ENCODE data around the gene ENC1. TPM values are rescaled to one million over a fixed set of nuclear protein-coding genes. Genes with fewer than 3 reads are reported as not detected.
A peak's percentile ranks its signal among the peaks of the same experiment; 100 is the strongest.

ENC1 gene
- total RNA-seq, 1 donor from 2014 or later, result 13.8 TPM

- H3K27ac Mint-ChIP-seq (ENCODE audit: unreplicated experiment), result no peak overlapping the region
- no peaks in the 10 kb centered on the region for H3K9me3 Mint-ChIP-seq (ENCODE audit: unreplicated experiment)
- no peaks in the 10 kb centered on the region for H3K27me3 Mint-ChIP-seq (ENCODE audit: unreplicated experiment)
- peaks cover 45% of the 10 kb centered on the region for H3K4me1 Mint-ChIP-seq (ENCODE audit: unreplicated experiment)
- no peak for TF ChIP-seq CTCF (IDR thresholded peaks at IDR 0.05)
- peaks cover 17% of the 10 kb centered on the region for H3K36me3 Mint-ChIP-seq (ENCODE audit: unreplicated experiment)
- DNase-seq (ENCODE audit: extremely low spot score, unreplicated experiment), result no peak
- no peak overlapping the region for H3K4me3 Mint-ChIP-seq (ENCODE audit: unreplicated experiment)
These were observed 7.6 kb downstream of the ENC1 start for GRCh38 chr5:74632947-74633356.

GRCh38 chr5:74631081-74631953, 9.2 kb downstream of the ENC1 start:
- H3K36me3 Mint-ChIP-seq (ENCODE audit: unreplicated experiment), result peaks cover 20% of the 10 kb centered on the region
- no peak for DNase-seq (ENCODE audit: extremely low spot score, unreplicated experiment)
- no peaks in the 10 kb centered on the region for H3K9me3 Mint-ChIP-seq (ENCODE audit: unreplicated experiment)
- TF ChIP-seq CTCF (IDR thresholded peaks at IDR 0.05), result no peak
- peaks cover 39% of the 10 kb centered on the region for H3K4me1 Mint-ChIP-seq (ENCODE audit: unreplicated experiment)
- H3K27me3 Mint-ChIP-seq (ENCODE audit: unreplicated experiment), result no peaks in the 10 kb centered on the region
- H3K4me3 Mint-ChIP-seq (ENCODE audit: unreplicated experiment), result peak overlapping the region; percentile 41
- H3K27ac Mint-ChIP-seq (ENCODE audit: unreplicated experiment), result peak overlapping the region; percentile 78

- Mint-ChIP-seq H3K4me1 (ENCODE audit: unreplicated experiment) (peaks cover 41% of the 10 kb centered on the region), H3K27ac (ENCODE audit: unreplicated experiment) (peak overlapping the region; percentile 78), H3K27me3 (ENCODE audit: unreplicated experiment) (no peaks in the 10 kb centered on the region), H3K36me3 (ENCODE audit: unreplicated experiment) (peaks cover 15% of the 10 kb centered on the region), H3K4me3 (ENCODE audit: unreplicated experiment) (no peak overlapping the region), H3K9me3 (ENCODE audit: unreplicated experiment) (no peaks in the 10 kb centered on the region)
- TF ChIP-seq CTCF (IDR thresholded peaks at IDR 0.05), result no peak
- no peak for DNase-seq (ENCODE audit: extremely low spot score, unreplicated experiment)
These were observed 10.0 kb downstream of the ENC1 start for GRCh38 chr5:74630453-74631066.

- Mint-ChIP-seq H3K4me1 (ENCODE audit: unreplicated experiment) (peaks cover 37% of the 10 kb centered on the region), H3K36me3 (ENCODE audit: unreplicated experiment) (peaks cover 9% of the 10 kb centered on the region), H3K27me3 (ENCODE audit: unreplicated experiment) (no peaks in the 10 kb centered on the region), H3K27ac (ENCODE audit: unreplicated experiment) (no peak overlapping the region), H3K4me3 (ENCODE audit: unreplicated experiment) (no peak overlapping the region), H3K9me3 (ENCODE audit: unreplicated experiment) (no peaks in the 10 kb centered on the region)
- no peak for TF ChIP-seq CTCF (IDR thresholded peaks at IDR 0.05)
- DNase-seq (ENCODE audit: extremely low spot score, unreplicated experiment), result no peak
These were observed 11.2 kb downstream of the ENC1 start for GRCh38 chr5:74629326-74629725.

- TF ChIP-seq CTCF (IDR thresholded peaks at IDR 0.05), result no peak
- Mint-ChIP-seq H3K4me1 (ENCODE audit: unreplicated experiment) (peaks cover 32% of the 10 kb centered on the region), H3K36me3 (ENCODE audit: unreplicated experiment) (peaks cover 9% of the 10 kb centered on the region), H3K9me3 (ENCODE audit: unreplicated experiment) (no peaks in the 10 kb centered on the region), H3K4me3 (ENCODE audit: unreplicated experiment) (no peak overlapping the region), H3K27me3 (ENCODE audit: unreplicated experiment) (no peaks in the 10 kb centered on the region), H3K27ac (ENCODE audit: unreplicated experiment) (no peak overlapping the region)
- DNase-seq (ENCODE audit: extremely low spot score, unreplicated experiment), result no peak
These were observed 12.2 kb downstream of the ENC1 start for GRCh38 chr5:74628359-74628758.
